Measurements from ENCODE around the gene DUXA.

DNA sequence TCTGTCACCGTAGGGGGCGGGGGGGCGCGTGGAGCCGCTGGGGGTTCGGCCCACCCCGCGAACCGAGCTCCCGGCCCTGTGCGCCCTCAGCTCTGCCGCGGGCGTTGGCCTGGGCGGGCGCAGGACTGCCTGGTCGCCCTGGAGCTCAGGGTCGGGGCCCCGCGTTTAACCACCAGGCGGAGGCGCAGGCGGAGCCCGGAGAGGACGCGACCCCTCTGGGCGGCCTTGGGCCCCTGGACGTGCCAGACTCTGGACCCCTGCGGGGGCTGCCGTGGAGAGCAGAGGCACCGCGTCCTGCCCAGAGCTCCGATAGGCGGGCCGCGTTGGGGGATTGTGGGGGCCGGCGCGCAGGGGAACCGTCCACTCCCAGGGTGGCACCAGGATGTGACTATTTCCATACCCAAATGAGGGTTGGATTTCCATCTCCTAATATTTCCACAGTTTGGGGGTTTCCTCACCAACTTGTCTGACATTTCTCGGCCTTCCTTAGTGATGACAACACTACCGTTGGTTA lies 60.5 kb downstream of the DUXA start:
- TF ChIP-seq, protein P1, sequence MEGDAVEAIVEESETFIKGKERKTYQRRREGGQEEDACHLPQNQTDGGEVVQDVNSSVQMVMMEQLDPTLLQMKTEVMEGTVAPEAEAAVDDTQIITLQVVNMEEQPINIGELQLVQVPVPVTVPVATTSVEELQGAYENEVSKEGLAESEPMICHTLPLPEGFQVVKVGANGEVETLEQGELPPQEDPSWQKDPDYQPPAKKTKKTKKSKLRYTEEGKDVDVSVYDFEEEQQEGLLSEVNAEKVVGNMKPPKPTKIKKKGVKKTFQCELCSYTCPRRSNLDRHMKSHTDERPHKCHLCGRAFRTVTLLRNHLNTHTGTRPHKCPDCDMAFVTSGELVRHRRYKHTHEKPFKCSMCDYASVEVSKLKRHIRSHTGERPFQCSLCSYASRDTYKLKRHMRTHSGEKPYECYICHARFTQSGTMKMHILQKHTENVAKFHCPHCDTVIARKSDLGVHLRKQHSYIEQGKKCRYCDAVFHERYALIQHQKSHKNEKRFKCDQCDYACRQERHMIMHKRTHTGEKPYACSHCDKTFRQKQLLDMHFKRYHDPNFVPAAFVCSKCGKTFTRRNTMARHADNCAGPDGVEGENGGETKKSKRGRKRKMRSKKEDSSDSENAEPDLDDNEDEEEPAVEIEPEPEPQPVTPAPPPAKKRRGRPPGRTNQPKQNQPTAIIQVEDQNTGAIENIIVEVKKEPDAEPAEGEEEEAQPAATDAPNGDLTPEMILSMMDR (IDR thresholded peaks at IDR 0.05; ENCODE audit: low read depth, low read length, poor library complexity, severe bottlenecking), result no peak
- no peak for TF ChIP-seq EZH2phosphoT487 (IDR thresholded peaks at IDR 0.05; ENCODE audit: borderline replicate concordance, low read length)

Data from DOHH2 (cell line).